Thyroid gland (tissue), 4 donors: ENCODE results near the gene VANGL1. TPM values are rescaled to one million over a fixed set of nuclear protein-coding genes. Genes with fewer than 3 reads are reported as not detected.

ENCODE experiments used
- DNase-seq, 2 donors: peaks; one replicate each; pipeline ENCODE4 v3.0.0-alpha.2; 2019
- H3K27ac ChIP-seq, 3 donors: fragments of 200-600 bp; sonication (generic); 1 replicate in 2 of 3; 2 replicates in 1 of 3; pipeline ENCODE4 v1.5.1; 2016 to 2019; ENCODE audit warnings: mild to moderate bottlenecking in 1 of 3, moderate library complexity in 1 of 3
- H3K27me3 ChIP-seq: fragments of 200-600 bp; sonication (generic); one replicate; pipeline ENCODE4 v1.5.1; 2019
- H3K36me3 ChIP-seq, 2 donors: fragments of 200-600 bp; sonication (generic); one replicate each; pipeline ENCODE4 v1.5.1; 2016 to 2019
- H3K4me1 ChIP-seq, 2 donors: fragments of 200-600 bp; sonication (generic); one replicate each; pipeline ENCODE4 v1.5.1; 2017 to 2019
- H3K4me3 ChIP-seq, 3 donors: fragments of 200-600 bp; sonication (generic); replicated peaks in 1 of 3; 1 replicate in 2 of 3; 2 replicates in 1 of 3; pipeline ENCODE4 v1.5.1; 2016; ENCODE audit warnings: mild to moderate bottlenecking in 1 of 3
- H3K9me3 ChIP-seq: fragments of 200-600 bp; sonication (generic); one replicate; pipeline ENCODE4 v1.5.1; 2017
- POLR2A ChIP-seq, 2 donors: fragments of 450-650 bp; IDR thresholded peaks; one replicate each; pipeline ENCODE4 v1.6.1; 2017; ENCODE audit warnings: antibody characterized with exemption in 2 of 2, mild to moderate bottlenecking in 2 of 2, moderate library complexity in 1 of 2
- WGBS, 2 donors: methylation state at CpG; one replicate each; pipeline ENCODE4 v1.1.5; 2017; 5-methylcytosine and 5-hydroxymethylcytosine counted together
- intact Hi-C: fragments of 100-400 bp; cut with DNase I; formaldehyde crosslinking; loops from one replicate; pipeline ENCODE4 v1.15.1; 2023
- total RNA-seq, 4 donors: library from RNA; depleted of rRNA; stranded (reverse); fragments of >200 nt; gene quantifications; one replicate each; pipeline ENCODE4 v1.2.3, GENCODE V29; 2016
- TF ChIP-seq, protein P1 (sequence below), 6 experiments: fragments of 200-600 bp in 3 of 6; fragments of 450-650 bp in 3 of 6; sonication (generic) in 3 of 6; IDR thresholded peaks; one replicate each; pipeline ENCODE4 v1.5.1; 2016 to 2019; ENCODE audit warnings: antibody characterized with exemption in 6 of 6, mild to moderate bottlenecking in 2 of 6, inconsistent platforms in 1 of 6, moderate library complexity in 1 of 6

The VANGL1 gene
- total RNA-seq, 4 donors from 2014 or later: 10.9 to 22.8 (median 14.8) TPM

DNA sequence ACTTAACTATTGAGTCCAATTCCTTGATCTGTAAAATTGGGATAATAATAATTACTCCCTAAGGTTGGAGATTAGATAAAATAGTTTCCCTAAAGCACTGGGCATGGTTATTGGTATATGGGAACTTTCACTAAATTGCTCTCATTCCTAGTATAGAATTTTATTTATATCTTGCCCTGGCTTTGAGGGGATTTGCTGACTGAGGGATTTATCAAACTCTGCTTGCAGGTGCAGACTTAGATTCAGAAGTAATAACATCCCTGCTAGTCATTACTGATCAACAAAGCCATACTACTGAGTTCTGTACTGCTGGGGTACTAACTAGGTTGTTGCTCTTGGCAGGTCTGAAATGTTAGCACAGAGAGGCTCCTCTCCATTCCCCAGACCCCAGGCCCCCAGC is 84.8 kb downstream of the VANGL1 start:
- intact Hi-C loops: no loop called here
- H3K27me3 ChIP-seq: no peaks in the 10 kb centered on the region
- no peak for TF ChIP-seq POLR2A (IDR thresholded peaks at IDR 0.05)
- TF ChIP-seq, protein P1, sequence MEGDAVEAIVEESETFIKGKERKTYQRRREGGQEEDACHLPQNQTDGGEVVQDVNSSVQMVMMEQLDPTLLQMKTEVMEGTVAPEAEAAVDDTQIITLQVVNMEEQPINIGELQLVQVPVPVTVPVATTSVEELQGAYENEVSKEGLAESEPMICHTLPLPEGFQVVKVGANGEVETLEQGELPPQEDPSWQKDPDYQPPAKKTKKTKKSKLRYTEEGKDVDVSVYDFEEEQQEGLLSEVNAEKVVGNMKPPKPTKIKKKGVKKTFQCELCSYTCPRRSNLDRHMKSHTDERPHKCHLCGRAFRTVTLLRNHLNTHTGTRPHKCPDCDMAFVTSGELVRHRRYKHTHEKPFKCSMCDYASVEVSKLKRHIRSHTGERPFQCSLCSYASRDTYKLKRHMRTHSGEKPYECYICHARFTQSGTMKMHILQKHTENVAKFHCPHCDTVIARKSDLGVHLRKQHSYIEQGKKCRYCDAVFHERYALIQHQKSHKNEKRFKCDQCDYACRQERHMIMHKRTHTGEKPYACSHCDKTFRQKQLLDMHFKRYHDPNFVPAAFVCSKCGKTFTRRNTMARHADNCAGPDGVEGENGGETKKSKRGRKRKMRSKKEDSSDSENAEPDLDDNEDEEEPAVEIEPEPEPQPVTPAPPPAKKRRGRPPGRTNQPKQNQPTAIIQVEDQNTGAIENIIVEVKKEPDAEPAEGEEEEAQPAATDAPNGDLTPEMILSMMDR (IDR thresholded peaks at IDR 0.05): no peak
- H3K4me1 ChIP-seq: peaks cover 24 to 40% of the 10 kb centered on the region in 2 donors
- DNase-seq: no peak
- H3K27ac ChIP-seq: peak overlapping the region in 1 of 3 donors; percentile 37
- no peaks in the 10 kb centered on the region for H3K36me3 ChIP-seq
- no peaks in the 10 kb centered on the region for H3K9me3 ChIP-seq
- H3K4me3 ChIP-seq: no peak overlapping the region

DNA sequence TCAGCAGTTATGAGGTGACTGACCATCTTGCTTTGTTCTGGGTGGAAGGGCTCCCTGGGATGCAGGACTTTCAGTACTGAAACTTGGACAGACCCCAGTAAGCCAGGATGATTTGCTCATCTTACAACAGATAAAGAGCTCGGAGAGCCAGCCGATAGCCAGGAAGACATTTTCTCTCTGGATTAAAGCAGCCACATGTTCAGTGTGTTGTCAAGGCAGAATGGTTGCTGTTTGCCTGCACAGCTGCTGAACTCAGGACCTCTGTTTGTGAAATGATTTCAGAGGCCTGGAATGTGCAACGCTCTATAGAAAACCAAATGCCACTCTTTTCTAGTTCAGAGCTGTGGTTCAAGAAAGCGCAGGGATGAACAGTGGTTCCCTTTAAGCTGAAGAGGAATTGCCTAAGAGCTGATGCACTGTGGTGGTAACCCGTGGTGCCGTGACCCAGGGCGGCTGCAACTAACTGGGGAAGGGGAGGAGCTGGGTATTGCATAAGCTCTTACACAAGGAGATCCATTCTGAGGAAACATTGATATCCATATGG is 86.0 kb downstream of the VANGL1 start:
- H3K4me3 ChIP-seq: no peak overlapping the region
- no peaks in the 10 kb centered on the region for H3K36me3 ChIP-seq
- intact Hi-C loops: no loop called here
- H3K27ac ChIP-seq: peak overlapping the region in 2 of 3 donors; percentile 7 to 12
- DNase-seq: no peak
- peaks cover 24 to 40% of the 10 kb centered on the region in 2 donors for H3K4me1 ChIP-seq
- no peaks in the 10 kb centered on the region for H3K27me3 ChIP-seq
- no peaks in the 10 kb centered on the region for H3K9me3 ChIP-seq
- no peak for TF ChIP-seq POLR2A (IDR thresholded peaks at IDR 0.05)
- TF ChIP-seq, protein P1 (IDR thresholded peaks at IDR 0.05): no peak
- WGBS, 2 donors: 74 to 77% methylated on average over 7 of the region's 7 CpGs

DNA sequence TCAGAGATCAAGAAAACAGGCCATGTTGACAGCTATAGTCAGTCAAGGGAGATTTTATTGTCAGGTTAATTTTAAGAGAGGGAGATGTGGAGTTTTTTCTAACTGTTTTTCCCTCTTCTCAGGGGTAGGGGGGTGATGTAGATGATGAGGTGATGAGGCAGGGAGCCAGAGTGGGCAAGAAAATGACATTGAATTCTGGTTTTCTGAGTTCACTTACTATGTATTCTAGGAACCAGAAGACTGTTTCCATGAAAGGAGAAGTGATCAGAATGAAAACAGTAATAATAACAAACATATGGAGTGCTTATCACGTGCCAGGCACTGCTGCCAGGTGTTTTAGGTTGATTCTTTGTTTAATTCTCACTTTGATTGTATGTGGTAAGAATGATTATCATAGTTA is 86.6 kb downstream of the VANGL1 start:
- Histone ChIP-seq H3K4me1 (peaks cover 24 to 40% of the 10 kb centered on the region in 2 donors), H3K36me3 (no peaks in the 10 kb centered on the region)

DNA sequence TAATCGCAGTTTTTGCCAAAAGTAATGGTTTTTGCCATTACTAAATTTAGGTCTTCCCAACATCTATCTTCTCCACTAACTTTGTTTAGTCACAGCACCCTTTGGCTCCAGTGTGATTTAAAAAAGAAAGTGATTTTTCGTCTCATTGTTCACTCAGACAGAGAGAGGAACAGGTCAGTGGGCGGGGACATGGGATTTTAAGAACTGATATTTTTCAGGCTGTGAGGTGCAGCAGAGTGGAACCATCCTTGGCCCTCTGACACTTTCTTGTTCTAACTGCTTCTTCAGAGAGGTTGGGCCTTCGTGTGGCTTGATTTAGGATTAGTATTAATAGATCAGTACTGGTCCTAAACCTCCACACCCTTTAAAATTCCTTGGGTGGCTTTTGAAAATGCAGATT is 88.0 kb downstream of the VANGL1 start:
- TF ChIP-seq POLR2A (IDR thresholded peaks at IDR 0.05): no peak
- 42 to 64% methylated on average over 4 of the region's 4 CpGs for WGBS, 2 donors
- H3K4me1 ChIP-seq: peaks cover 23 to 39% of the 10 kb centered on the region in 2 donors
- no peaks in the 10 kb centered on the region for H3K9me3 ChIP-seq
- no peaks in the 10 kb centered on the region for H3K27me3 ChIP-seq
- peak; percentile 81 to 85 for DNase-seq
- H3K27ac ChIP-seq: peak overlapping the region in 2 of 3 donors; percentile 20 to 44
- H3K36me3 ChIP-seq: no peaks in the 10 kb centered on the region
- H3K4me3 ChIP-seq: no peak overlapping the region
- intact Hi-C loops: no loop called here

More for the DNA sequence above, 86.6 kb downstream of the VANGL1 start:
- Histone ChIP-seq H3K27ac (no peak overlapping the region), H3K27me3 (no peaks in the 10 kb centered on the region), H3K4me3 (no peak overlapping the region), H3K9me3 (no peaks in the 10 kb centered on the region)
- TF ChIP-seq POLR2A (IDR thresholded peaks at IDR 0.05): no peak
- TF ChIP-seq, protein P1 (IDR thresholded peaks at IDR 0.05): no peak
- intact Hi-C loops: no loop called here
- no peak for DNase-seq
- 82 to 86% methylated on average over 1 of the region's 1 CpG for WGBS, 2 donors

DNA sequence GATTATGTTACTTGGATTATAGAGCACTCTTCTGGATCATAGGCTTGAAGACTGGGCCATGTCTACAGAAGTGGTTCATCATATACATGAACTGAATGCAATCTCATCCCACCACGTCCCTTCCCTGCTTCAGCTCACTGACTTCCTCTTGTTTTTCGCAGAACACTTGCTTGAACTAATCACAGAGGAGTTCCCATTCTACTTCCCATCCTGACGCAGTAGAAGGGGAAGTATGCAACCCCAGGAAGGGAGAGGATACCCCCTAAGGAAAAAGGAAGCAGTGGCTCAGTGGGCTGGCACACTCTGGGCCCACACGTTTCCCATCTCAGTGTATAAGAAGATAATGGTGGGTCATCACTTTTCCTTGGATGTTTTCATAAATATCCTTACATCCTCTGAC is 90.5 kb downstream of the VANGL1 start:
- Histone ChIP-seq H3K4me1 (peaks cover 5 to 24% of the 10 kb centered on the region in 2 donors), H3K9me3 (no peaks in the 10 kb centered on the region), H3K36me3 (no peaks in the 10 kb centered on the region), H3K27ac (no peak overlapping the region), H3K27me3 (no peaks in the 10 kb centered on the region), H3K4me3 (no peak overlapping the region)
- no peak for TF ChIP-seq POLR2A (IDR thresholded peaks at IDR 0.05)
- TF ChIP-seq, protein P1 (IDR thresholded peaks at IDR 0.05): no peak
- intact Hi-C loops: no loop called here
- DNase-seq: no peak
- 72 to 75% methylated on average over 4 of the region's 4 CpGs for WGBS, 2 donors
